GOT3 (cell line): ENCODE results near the gene EXOC3L4.

ENCODE experiments used
- DNase-seq: peaks from one replicate; lab custom pipeline; 2025; ENCODE audit warnings: mixed read lengths; lab: John Stamatoyannopoulos, UW

Gene EXOC3L4

DNA sequence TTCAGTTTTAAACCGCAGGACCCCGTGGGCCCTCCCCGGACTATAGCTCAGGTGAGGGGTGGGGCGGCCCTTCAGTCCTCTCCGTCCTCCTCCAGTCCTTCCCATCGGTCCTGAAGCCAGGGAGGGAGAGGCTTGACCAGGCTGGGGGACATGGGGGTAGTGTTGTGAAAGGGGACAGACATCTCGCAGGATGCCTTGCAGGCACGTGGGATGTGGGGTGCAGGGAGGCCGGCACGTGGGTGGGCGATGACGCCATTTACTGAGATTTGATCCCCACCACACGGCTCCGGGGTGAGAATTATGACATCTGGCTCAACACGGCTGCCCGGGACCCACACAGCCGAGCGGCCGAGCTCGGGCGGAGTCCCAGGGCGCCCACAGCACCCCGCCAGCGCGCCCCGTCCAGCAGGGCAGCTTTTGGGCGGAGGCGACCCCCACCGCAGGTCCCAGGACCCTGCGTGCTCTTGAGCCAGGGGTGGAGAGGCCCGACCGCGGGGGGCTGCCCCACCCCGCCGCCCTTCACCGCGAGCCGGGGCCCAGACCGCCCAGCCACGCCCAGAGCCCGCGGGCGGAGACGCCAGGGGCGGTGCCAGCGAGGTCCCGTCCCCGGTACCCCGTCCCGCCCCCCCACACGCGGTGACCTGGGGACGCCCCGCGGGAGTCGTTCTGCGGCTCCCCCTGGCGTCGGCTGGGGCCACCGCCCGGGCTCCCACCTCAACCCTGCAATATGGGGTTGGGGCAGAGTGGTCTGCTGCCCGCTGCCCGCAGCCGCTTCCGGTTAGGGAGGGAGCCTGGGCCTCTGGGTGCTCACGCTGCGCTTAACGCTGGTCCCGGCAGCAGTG, 3.3 kb upstream of the EXOC3L4 start:
- no peak for DNase-seq

DNA sequence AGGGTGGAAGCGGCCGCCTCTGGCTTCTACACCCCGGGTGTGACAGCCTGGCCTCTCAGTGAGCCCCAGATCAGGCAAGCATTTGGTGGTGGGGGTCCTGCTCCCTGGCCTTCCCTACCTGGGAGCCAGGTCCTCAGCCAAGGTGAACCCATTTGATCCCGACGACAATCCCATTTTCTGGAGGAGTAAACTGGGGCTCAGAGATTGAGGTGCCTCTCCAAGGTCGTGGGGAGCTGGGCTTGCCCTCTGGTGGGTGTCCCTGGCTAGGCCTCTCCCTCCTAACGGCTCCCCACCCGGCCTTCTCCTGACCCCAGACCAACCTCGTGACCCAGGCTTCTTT, 2.7 kb upstream of the EXOC3L4 start:
- DNase-seq: no peak

DNA sequence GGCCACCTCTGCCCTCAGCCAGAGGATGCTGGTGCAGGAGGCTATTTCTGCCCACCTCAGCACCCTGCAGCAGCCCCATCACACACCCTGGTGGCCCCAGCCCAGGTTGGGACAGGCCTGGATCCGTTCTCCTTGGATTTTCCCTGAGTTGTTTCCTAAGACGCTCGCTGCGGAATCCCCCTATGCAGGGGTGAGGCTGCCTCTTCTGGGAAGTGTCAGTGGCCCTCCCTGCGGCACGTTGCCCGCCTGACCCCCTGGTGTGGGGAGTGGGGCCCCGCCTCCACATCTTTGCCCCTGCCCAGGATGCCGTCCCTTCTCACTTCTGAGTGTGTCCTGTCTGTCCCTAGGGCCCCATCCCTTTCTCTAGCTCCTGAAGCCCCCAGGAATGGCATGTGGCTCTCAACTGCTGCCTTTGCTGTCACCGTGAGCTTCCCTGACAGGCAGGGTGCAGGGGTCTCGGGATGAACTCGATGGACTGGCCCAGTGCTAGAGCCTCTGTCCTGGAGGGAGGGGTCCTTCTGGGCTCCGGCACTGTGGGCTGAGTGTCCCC, 594 bp upstream of the EXOC3L4 start:
- DNase-seq: no peak

DNA sequence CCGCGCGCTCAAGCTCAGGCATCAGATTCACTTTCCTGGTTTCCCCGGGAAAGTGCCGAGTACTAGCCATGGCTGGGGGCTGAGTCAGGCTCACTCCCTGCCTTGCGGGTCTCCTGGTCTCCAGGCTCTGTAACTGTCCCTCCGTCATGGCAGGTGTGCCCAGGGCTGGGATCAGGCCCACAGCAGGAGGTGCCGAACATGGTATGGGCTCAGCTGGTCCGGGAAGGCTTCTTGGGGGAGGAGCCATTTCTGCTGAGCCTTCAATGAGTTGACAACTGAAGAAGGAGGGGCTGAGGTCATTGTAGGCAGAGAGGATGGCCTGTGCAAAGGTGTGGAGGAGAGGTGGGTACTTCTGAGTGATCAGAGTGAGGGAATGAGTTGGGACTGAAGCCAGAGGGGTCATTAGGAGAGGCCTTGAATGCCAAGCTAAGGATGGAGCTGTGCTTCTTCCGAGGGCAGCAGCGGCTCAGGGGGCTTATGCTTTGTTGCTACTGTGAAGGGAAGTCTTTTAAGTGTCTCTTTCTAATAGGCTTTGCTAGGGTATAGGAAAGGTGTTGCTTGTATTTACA, 769 bp downstream of the EXOC3L4 start:
- no peak for DNase-seq

DNA sequence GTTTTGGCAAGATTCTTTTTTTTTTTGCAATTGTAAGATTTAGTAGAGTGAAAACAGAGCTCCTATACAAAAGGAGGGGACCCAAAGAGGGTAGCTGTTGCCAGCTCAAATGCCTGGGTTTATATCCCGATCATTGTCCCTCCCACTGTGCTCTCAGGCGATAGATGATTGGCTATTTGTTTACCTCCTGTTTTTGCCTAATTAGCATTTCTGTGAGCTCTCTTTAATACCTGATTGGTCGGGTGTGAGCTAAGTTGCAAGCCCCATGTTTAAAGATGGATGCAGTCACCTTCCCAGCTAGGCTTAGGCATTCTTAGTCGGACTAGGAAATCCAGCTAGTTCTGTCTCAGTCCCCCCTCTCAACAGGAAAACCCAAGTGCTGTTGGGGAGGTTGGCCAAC, 1.9 kb downstream of the EXOC3L4 start:
- DNase-seq: no peak

DNA sequence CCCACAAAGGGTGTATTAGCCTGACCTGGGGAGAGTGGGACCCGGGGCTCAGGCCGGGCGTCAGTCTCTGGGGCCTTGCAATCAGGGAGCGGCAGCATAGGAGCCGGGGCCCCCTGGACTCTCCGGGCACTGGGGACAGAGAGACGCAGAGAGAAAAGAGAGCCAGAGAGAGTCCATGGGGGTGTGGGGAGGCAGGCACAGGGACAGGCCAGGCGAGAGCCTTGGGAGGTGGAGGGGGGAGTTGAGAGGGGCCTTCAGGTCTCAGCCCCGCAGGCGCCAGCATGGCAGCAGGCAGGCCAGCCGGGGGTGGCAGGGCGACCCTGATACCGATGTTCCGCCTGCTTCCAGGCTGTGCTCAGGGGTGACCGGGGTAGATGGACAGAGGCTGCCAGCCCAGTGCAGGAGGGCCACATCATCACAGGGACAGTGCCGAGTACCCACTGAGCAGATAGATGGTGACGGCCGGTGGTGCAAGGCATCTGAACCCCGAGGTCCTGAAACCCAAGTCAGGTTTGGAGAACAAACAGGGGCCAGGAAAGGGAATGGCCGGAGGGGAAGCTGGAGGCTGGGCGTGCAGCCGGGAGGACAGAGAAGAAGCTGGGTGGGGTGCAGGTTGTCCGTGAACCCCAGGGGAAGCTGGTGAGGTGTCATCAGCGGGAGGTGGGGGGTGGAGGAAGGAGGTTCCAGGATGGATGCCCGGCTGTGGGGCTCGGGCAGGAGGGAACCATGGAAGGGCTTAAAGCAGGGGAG, 2.9 kb downstream of the EXOC3L4 start:
- DNase-seq: no peak

DNA sequence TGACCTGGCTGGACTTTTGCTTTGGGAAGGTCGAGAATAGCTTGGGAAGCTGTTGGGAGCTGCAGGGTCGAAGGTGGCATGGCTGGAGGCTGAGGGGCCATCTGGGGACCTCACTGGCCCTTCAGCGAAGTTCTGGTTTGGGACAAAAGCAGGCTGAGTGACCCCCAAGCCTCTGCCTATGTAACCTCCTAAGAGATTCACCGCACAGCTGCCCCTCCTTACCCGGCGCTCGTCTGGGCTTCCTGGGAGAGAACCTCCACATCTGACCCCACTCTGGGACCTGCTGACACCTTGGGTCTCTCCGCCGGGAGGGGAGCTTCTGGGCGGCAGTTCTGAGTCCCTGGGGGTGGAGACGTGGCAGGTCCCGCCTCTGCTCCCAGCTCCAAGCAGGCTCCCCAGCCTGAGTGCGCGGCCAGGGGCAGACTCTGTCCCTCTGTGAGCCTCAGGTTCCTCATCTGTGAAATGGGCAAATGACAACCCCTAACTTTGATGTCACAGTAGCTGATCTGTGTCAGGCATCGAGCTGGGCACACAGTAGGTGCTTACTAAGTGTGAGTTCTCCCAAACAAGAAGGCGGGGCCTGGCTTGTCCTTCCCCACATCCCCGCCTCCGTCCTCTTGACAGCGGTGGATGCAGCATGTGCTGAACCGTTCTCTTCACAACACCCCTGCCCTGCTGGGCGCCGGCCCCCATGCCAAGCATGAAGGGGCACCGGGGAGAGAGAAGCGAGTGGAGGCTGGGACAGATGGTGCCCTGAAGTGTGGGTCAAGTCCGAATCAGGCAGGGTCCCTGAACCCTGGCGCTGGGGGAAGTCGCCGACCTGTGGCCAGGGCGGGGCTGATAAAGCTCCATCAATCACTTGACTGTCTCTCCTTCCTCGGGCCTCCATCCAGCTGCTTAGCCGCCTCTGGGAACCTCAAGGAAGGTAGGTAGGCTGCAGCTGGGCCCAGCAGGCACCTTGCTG, 3.8 kb downstream of the EXOC3L4 start:
- DNase-seq: no peak

DNA sequence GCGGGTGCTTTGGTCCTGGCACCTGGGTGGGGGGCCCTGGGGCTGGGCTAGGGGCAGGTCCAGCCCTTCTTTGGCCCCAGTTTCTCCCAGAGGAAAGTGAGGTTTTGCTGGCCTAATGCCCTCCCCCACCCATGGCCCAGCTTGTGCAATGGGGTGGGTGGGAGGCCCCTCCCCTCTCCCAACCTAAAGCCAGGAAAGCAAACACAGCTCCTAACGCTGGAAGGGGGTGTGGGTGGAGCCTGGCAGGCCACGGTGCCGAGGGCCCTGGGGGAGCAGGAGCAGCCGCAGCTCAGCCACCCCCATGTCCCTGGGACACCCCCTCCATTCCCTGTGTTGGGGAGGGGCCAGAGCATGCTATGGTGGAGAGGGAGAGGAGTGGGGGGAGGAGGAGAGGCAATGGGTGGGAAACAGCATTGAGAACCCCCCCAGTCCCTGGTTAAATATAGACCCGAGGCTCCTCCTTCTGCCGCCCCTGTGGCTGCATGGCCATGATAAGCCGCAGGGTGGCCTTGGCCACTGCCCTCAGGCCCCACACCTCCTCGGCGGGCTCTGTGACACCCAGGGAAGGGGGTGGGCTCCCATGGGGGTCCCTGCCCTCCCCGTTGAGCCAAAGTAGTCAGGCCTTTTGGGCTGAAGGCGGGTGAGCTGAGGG, 4.7 kb downstream of the EXOC3L4 start:
- no peak for DNase-seq

DNA sequence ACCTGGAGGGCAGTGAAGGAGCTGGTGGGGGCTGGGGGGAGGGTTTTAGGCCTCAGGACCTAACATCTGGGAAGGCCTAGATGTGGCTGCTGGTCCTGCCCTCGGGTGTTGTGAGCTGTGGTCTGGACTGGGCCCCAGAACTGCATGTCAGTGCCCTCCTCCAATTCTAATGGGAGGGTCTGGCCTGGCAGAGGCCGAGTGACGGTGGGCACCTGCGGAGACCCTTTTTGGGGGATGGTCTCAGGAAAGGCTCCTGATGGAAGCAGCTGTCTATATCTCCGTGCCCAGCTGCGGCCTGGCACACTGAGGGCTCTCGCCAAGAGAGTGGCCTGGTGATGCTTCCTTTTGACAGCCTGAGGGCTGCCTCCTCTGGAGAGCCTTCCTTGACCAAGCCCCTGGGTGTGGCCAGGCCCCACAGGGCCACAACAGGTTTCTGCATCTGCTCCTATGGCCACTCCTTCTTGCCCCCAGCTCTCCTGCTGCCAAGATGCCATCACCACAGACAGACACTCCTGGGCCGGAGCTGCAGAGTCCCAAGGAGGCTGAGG, 5.3 kb downstream of the EXOC3L4 start:
- DNase-seq: no peak

DNA sequence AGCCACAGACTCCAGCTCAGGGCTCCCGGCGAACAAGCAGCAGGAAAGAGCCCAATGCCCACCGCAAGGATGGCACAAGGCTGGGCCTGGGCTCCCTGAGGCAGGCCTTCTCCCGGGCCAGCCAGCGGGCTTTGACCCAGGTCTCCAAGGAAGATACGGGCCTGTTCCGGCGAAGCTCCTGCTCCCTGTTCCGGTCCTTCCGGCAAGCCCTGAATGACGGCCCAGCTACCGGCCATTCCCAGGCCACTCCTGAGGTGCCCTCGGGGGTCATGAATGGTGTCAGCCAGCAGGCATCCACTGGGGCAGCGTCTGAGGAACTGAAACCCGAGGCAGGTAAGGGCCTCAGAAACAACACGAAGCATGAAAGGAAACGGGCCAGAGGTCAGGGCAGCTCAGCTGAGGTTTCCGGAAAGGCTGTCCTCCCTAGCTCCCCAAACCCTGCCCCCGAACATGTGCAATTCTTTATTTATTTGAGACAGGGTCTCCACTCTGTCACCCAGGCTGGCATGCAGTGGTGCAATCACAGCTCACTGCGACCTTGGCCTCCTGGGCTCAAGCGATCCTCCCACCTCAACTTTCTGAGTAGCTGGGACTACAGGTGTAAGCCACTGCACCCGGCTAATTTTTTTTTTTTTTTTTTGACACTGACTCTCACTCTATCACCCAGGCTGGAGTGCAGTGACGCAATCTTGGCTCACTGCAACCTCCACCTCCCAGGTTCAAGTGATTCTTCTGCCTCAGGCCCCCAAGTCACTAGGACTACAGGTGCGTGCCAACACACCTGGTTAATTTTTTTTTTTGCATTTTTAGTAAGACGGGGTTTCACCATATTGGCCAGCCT, 6.0 kb downstream of the EXOC3L4 start:
- no peak for DNase-seq

DNA sequence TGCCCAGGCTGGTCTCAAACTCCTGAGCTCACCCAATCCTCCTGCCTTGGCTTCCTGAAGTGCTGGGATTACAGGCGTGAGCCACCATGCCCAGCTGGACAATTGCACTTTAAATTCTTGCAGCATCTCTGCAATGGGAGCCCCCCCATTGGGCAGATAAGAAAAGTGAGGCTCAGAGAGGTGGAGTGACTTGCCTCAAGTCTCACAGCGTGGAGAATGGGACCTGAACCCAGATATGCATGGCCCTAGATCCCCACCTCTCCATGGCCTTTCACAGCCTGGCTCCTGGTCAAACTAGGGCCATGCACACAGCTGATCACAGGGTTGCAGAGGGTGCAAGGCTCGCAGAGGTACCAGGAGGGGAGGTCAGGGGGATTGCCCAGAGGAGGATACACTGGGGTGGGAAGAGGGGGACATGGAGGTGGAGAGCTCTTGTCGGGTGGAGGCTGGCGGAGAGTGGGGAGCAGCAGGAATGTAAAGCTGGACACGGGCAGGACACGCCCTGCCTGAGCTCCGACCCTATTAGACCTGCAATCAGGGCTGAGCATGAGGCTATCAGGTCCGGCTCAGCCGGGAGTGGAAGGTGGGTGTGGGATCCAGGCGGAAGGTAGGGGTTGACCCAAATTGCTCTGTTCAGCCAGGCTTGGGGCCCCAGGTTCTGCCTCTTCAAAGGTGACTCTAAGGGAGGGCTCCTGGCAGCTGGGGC, 6.9 kb downstream of the EXOC3L4 start:
- no peak for DNase-seq

DNA sequence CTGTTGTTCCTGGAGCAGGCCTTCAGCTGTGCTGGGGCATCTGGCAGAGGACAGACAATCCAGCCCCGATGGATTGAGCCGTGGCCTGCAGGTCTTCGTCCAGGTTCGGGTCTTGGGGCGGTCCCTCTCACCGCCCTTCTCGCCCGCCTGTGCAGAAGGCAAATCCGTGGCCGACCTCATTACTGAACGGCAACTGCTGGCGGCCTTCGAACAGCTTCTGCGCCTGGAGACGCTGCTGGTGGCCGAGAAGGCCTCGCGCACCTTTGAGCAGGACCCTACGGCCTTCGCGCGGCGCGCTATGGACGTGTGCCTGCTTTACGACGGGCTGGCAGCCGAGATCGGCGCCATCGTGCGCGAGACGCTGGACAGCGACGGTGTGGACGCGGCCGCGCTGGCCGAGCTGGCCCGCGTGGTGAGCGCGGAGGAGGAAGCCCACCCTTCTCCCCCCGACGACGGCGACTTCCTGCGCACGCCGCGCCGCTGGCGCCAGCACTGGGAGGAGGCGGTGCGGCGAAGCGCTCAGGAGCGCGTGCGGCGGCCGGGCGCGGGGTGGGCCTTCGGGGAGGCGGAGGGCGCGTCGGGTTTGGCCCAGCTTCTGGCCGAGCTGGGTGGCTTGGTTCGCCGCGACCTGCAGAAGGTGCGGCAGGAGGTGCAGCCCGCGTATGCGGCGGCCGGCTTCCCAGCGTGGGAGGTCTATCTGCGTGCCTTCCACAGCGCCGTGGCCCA, 7.6 kb downstream of the EXOC3L4 start:
- no peak for DNase-seq

DNA sequence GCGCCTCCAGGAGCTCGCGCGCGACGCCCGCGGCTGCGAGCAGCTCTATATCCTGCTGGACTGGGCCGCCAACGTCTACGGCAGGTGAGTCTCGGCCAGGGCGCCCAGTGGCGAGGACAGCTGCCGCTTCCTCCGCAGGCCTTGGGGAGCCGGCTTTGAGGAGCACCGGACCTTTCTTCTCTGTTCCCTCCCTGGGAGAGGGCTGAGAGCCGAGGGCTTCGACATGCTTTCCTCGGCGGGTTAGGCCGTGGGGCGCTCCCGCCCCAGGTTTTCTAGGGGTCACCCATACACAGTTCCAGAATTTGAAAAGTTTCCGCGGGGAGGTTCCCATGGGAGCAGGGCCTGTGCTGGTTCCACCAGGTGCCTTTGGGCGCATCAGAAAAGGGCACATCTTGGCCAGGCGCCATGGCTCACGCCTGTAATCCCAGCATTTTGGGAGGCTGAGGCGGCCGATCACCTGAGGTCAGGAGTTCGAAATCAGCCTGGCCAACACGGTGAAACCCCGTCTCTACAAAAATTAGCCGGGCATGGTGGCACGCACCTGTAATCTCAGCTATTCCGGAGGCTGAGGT, 8.2 kb downstream of the EXOC3L4 start:
- DNase-seq: no peak

DNA sequence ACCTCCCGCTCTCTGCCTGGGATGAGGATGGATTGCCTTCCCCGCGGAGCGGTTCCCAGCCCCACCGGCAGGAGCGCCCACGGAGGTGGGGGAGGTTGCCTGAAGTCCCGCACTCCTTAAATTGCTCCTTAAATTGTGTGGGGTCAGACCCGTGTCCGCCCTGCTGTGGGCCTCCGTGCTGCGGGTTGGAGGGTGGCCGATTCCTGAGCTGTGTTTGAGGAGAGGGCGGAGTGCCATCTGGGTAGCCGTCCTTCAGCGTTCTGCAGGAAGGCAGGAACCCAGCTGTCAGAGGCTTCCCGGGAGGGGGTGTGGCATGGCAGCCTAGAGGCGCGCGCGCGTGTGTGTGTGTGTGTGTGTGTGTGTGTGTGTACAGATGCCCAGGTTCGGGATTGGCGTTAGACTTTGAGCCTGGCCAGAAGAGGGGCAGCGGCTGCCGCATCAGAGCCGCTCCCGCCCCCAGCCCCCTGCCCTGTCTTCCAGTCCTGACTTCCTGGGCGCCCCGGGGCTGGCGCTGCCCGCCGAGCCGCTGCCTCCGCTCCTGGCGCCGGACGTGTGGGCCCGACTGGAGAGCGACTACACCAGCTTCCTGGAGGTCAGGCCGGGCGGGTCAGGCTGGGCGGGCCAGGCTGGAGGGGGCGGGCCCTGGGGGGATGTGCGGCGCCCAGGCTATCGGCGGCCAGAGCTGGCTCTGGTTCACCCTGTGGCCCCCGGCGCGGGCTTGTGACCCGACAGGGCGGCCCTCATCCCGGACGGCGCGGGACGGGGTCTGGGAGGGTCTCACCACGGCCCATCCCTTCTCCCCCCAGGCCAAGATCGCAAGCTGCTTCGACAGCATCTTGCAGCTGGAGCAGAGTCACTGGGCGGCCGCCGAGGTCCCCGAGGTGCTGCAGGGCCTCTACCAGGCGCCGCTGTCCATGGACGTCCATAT, 9.2 kb downstream of the EXOC3L4 start:
- DNase-seq: no peak

DNA sequence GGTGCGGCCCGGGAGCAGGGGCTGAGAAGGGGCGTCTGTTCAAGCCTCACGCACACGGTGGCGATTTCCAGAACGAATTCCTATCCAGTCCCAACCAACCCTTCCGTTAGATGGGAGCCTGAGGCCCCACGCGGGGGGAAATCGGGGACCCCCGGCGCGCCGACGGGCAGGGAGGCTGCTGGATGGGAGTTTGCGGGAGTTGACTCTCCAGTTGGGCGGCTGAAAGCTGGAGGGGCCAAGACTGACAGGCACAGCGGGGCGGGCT, 9.8 kb downstream of the EXOC3L4 start:
- DNase-seq: no peak

DNA sequence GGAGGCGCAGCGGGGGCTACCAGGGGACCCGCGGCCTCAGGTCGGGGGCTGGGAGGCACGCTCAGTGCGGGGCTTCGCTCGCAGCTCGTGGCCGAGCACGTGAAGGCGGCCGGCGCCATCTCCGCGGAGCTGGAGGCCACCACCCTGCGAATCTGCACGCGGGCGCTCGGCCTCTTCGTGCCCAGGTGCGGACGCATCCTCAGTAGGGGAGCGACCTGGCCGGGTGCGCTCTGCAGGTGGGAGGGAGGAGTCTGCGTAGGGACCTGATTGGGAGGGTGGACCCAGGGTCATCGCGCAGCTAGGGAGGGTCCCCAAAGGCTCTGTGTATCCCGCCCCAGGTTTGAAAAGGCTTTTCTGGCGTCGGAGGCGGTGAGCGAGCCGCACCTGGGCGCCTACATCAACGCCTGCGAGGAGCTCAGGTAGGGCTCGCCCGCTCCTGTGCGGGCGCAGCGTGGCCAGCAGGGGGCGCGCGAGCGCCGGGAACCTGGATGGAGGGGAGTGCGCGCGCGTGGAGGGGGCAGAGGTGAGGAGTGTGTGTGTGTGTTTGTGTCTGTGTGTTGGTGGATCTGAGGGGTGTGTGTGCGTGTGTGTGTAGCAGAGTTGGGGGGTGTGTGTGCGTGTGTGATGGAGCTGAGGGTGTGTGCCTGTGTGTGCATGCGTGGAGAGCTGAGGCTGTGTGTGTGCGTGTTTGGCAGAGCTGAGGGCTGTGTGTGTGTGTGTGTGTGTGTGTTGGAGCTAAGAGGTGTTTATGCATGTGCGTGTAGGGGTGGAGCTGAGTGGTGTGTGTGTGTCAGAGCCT, 10.3 kb downstream of the EXOC3L4 start:
- no peak for DNase-seq
